H9 (cell line): ENCODE measurements around the gene RGS3. TPM values are rescaled to one million over a fixed set of nuclear protein-coding genes. Genes with fewer than 3 reads are reported as not detected.

Experiments used
- DNase-seq: peaks from one replicate; pipeline ENCODE4 v3.0.0-alpha.2; 2017
- H2AFZ ChIP-seq: one replicate; pipeline ENCODE4 v1.6.1; 2013; ENCODE audit warnings: mild to moderate bottlenecking, low read length, control low read depth, moderate library complexity
- H2AK5ac ChIP-seq: 2 replicates; pipeline ENCODE4 v1.6.1; 2013; ENCODE audit warnings: low read length, control low read depth, mixed read lengths; ENCODE audit not compliant: insufficient read length
- H2BK120ac ChIP-seq: one replicate; pipeline ENCODE4 v1.6.1; 2013; ENCODE audit warnings: low read depth, mild to moderate bottlenecking, low read length, control low read depth, inconsistent platforms; ENCODE audit not compliant: poor library complexity, severe bottlenecking
- H2BK12ac ChIP-seq: 2 replicates; pipeline ENCODE4 v1.6.1; 2013; ENCODE audit warnings: low read length, control low read depth, mixed read lengths, low read depth; ENCODE audit not compliant: insufficient read length
- H2BK15ac ChIP-seq: 2 replicates; pipeline ENCODE4 v1.6.1; 2013; ENCODE audit warnings: low read depth, low read length, control low read depth
- H2BK20ac ChIP-seq: one replicate; pipeline ENCODE4 v1.6.1; 2013; ENCODE audit warnings: low read depth, mild to moderate bottlenecking, low read length, control low read depth, inconsistent platforms; ENCODE audit not compliant: poor library complexity, severe bottlenecking
- H2BK5ac ChIP-seq: 2 replicates; pipeline ENCODE4 v1.6.1; 2013; ENCODE audit warnings: low read length, control low read depth, mixed read lengths; ENCODE audit not compliant: insufficient read length
- H3K14ac ChIP-seq: 2 replicates; pipeline ENCODE4 v1.6.1; 2013; ENCODE audit warnings: low read length, control low read depth; ENCODE audit not compliant: insufficient read depth
- H3K18ac ChIP-seq: 2 replicates; pipeline ENCODE4 v1.6.1; 2013; ENCODE audit warnings: low read depth, mild to moderate bottlenecking, mixed read lengths, low read length, control low read depth; ENCODE audit not compliant: insufficient read length
- H3K23ac ChIP-seq: 2 replicates; pipeline ENCODE4 v1.6.1; 2013; ENCODE audit warnings: low read length, control low read depth, mixed read lengths, low read depth; ENCODE audit not compliant: insufficient read length
- H3K23me2 ChIP-seq: 2 replicates; pipeline ENCODE4 v1.6.1; 2013; ENCODE audit warnings: low read depth, mild to moderate bottlenecking, mixed read lengths, low read length, control low read depth; ENCODE audit not compliant: insufficient read length, poor library complexity, severe bottlenecking
- H3K27ac ChIP-seq: 2 replicates; pipeline ENCODE4 v1.5.1; 2013; ENCODE audit warnings: low read length, control low read depth, mixed read lengths, low read depth; ENCODE audit not compliant: insufficient read length
- H3K27me3 ChIP-seq: 2 replicates; pipeline ENCODE4 v1.6.1; 2013; ENCODE audit warnings: low read length, control low read depth, inconsistent platforms; ENCODE audit not compliant: insufficient read depth
- H3K4ac ChIP-seq: 2 replicates; pipeline ENCODE4 v1.6.1; 2013; ENCODE audit warnings: low read depth, mild to moderate bottlenecking, control low read depth, inconsistent platforms, low read length, moderate library complexity
- H3K4me1 ChIP-seq: 2 replicates; pipeline ENCODE4 v1.6.1; 2013; ENCODE audit warnings: low read length, control low read depth, inconsistent platforms; ENCODE audit not compliant: insufficient read depth
- H3K4me2 ChIP-seq: 2 replicates; pipeline ENCODE4 v1.6.1; 2013; ENCODE audit warnings: low read length, control low read depth, mixed read lengths; ENCODE audit not compliant: insufficient read length, insufficient read depth
- H3K56ac ChIP-seq: 2 replicates; pipeline ENCODE4 v1.6.1; 2013; ENCODE audit warnings: low read depth, mild to moderate bottlenecking, mixed read lengths, low read length, control low read depth; ENCODE audit not compliant: insufficient read length
- H3K79me1 ChIP-seq: 2 replicates; pipeline ENCODE4 v1.6.1; 2013; ENCODE audit warnings: low read depth, mild to moderate bottlenecking, moderate library complexity, low read length, control low read depth, inconsistent platforms; ENCODE audit not compliant: insufficient read depth, poor library complexity, severe bottlenecking
- H3K79me2 ChIP-seq: 2 replicates; pipeline ENCODE4 v1.6.1; 2013; ENCODE audit warnings: low read length, control low read depth, inconsistent platforms; ENCODE audit not compliant: insufficient read depth
- H3K9ac ChIP-seq: 2 replicates; pipeline ENCODE4 v1.6.1; 2013; ENCODE audit warnings: low read length, control low read depth, mixed read lengths; ENCODE audit not compliant: insufficient read length; ENCODE audit errors: extremely low read depth
- H3K9me3 ChIP-seq: one replicate; pipeline ENCODE4 v1.6.1; 2013; ENCODE audit warnings: low read depth, low read length, inconsistent platforms; ENCODE audit not compliant: control insufficient read depth
- H3T11ph ChIP-seq: one replicate; pipeline ENCODE4 v1.6.1; 2013; ENCODE audit warnings: mild to moderate bottlenecking, low read length, control low read depth, inconsistent platforms
- H4K20me1 ChIP-seq: one replicate; pipeline ENCODE4 v1.6.1; 2013; ENCODE audit not compliant: control insufficient read depth, insufficient read length, insufficient read depth
- H4K5ac ChIP-seq: 2 replicates; pipeline ENCODE4 v1.6.1; 2013; ENCODE audit warnings: low read depth, mild to moderate bottlenecking, mixed read lengths, low read length, control low read depth; ENCODE audit not compliant: insufficient read length
- H4K8ac ChIP-seq: replicated peaks from 2 replicates; pipeline ENCODE4 v1.6.1; 2013; ENCODE audit warnings: low read length, control low read depth, mixed read lengths, low read depth; ENCODE audit not compliant: insufficient read length
- H4K91ac ChIP-seq: 2 replicates; pipeline ENCODE4 v1.6.1; 2013; ENCODE audit warnings: low read depth, mild to moderate bottlenecking, moderate library complexity, mixed read lengths, low read length, control low read depth; ENCODE audit not compliant: insufficient read length
- H3K27ac Mint-ChIP-seq, 3 experiments: 2 replicates in 2 of 3; 3 replicates in 1 of 3; pipeline ENCODE4 v1.8.0; 2020 to 2021; ENCODE audit warnings: mixed read lengths in 3 of 3, mild to moderate bottlenecking in 1 of 3, moderate library complexity in 1 of 3
- H3K27me3 Mint-ChIP-seq: 2 replicates; pipeline ENCODE4 v1.8.0; 2021; ENCODE audit warnings: low read depth, mild to moderate bottlenecking, moderate library complexity, mixed read lengths
- H3K36me3 Mint-ChIP-seq, 3 experiments: 2 replicates in 2 of 3; 3 replicates in 1 of 3; pipeline ENCODE4 v1.8.0; 2020 to 2021; ENCODE audit warnings: low read depth in 3 of 3, mixed read lengths in 3 of 3; ENCODE audit not compliant: insufficient read depth in 1 of 3
- H3K4me1 Mint-ChIP-seq, 2 experiments: 2 replicates each; pipeline ENCODE4 v1.8.0; 2020; ENCODE audit warnings: mixed read lengths in 2 of 2
- H3K4me3 Mint-ChIP-seq, 2 experiments: 2 replicates in 1 of 2; 3 replicates in 1 of 2; pipeline ENCODE4 v1.8.0; 2020 to 2021; ENCODE audit warnings: mild to moderate bottlenecking in 2 of 2, mixed read lengths in 2 of 2, moderate library complexity in 1 of 2
- H3K9me3 Mint-ChIP-seq, 2 experiments: 2 replicates in 1 of 2; 3 replicates in 1 of 2; pipeline ENCODE4 v1.8.0; 2020; ENCODE audit warnings: mild to moderate bottlenecking in 2 of 2, mixed read lengths in 2 of 2, moderate library complexity in 1 of 2
- CTCF ChIP-seq: fragments of 200-600 bp; sonication (generic); conservative IDR thresholded peaks from 3 replicates; pipeline ENCODE4 v1.8.0; 2021; ENCODE audit warnings: antibody characterized with exemption, mild to moderate bottlenecking
- WGBS: extraction: QIAGEN DNeasy Blood & Tissue Kit; methylation state at CpG from one replicate; pipeline ENCODE4 v1.1.7; 2013; ENCODE audit warnings: missing lambda C conversion rate, low lambda C conversion rate, mixed read lengths; ENCODE audit not compliant: insufficient read length; ENCODE audit errors: extremely low coverage; 5-methylcytosine and 5-hydroxymethylcytosine counted together
- total RNA-seq: library from RNA; stranded (reverse); gene quantifications from 2 replicates; pipeline ENCODE4 v1.2.1, GENCODE V29; 2021

Gene RGS3
- total RNA-seq, 1 experiment from 2014 or later, result 13.9 TPM

GRCh38 chr9:113461285-113461684, 2.2 kb upstream of the RGS3 start:
- Mint-ChIP-seq H3K4me3 (no peak overlapping the region), H3K36me3 (no peaks in the 10 kb centered on the region), H3K4me1 (peaks cover 28 to 31% of the 10 kb centered on the region in 2 experiments), H3K9me3 (no peaks in the 10 kb centered on the region), H3K27ac (no peak overlapping the region), H3K27me3 (peaks cover 35% of the 10 kb centered on the region)
- Histone ChIP-seq H2BK12ac (no peak overlapping the region), H3K4me1 (peaks cover 6% of the 10 kb centered on the region; the same call in 1 of the 2 replicates), H3K9ac (no peak overlapping the region), H4K8ac (no peak overlapping the region), H2AK5ac (no peak overlapping the region), H4K5ac (no peak overlapping the region), H3K27me3 (peaks cover 13% of the 10 kb centered on the region; the same call in 1 of the 2 replicates), H2BK15ac (no peak overlapping the region), H3K14ac (no peak overlapping the region), H2BK120ac (no peak overlapping the region), H3K9me3 (no peaks in the 10 kb centered on the region), H3K79me2 (no peaks in the 10 kb centered on the region), H3K4me2 (no peak overlapping the region), H3K23ac (no peak overlapping the region), H3K4ac (no peak overlapping the region), H2BK5ac (no peak overlapping the region), H2BK20ac (no peak overlapping the region), H2AFZ (no peak overlapping the region), H3K79me1 (no peaks in the 10 kb centered on the region), H3T11ph (no peak overlapping the region), H3K18ac (no peak overlapping the region), H4K91ac (no peak overlapping the region), H3K27ac (no peak overlapping the region), H3K56ac (no peak overlapping the region), H4K20me1 (no peaks in the 10 kb centered on the region), H3K23me2 (peaks cover 9% of the 10 kb centered on the region)
- no peak for DNase-seq
- no peak for TF ChIP-seq CTCF
- no CpG with 5 or more reads among the region's 3 CpGs for WGBS
